Measurements from ENCODE around the gene MACROD2.

MACROD2 gene

DNA sequence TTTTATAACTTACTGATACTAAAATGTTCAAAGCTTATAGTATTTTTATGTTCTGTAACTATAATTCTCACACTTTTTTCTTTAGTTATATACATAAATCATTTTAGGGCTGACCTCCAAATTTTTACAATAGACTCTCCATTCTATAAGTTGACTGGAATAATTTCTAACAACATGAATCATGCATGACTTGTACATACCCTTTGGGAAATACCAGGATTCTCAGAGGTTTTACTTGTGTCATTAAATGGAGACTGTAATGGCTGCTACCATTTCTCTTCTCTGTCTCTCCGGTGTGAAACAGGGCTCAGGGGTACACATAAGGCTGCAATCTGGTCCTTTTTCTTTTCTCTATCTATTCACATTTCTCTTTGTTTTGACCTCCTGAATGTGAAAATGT, 564.3 kb downstream of the MACROD2 start:
- POLR2A ChIA-PET = no interaction called here
- CTCF ChIA-PET = interaction anchor here (0.7 kb wide), 1 partner anchor 698 kb away, joined by 3 read pairs; no protein-coding TSS in a partner anchor
- no peaks in the 10 kb centered on the region for H3K36me3 ChIP-seq (ENCODE audit: control insufficient read depth in 2 of 2, insufficient read depth in 1 of 2, low read length in 2 of 2)
- no peak overlapping the region for H3K4me3 ChIP-seq (ENCODE audit: low read depth, low read length)
- TF ChIP-seq KLF7 (tag by site-specific recombination; IDR thresholded peaks at IDR 0.05; ENCODE audit: borderline replicate concordance) (no peak), ZBTB7A (tag by site-specific recombination; IDR thresholded peaks at IDR 0.05; ENCODE audit: low read depth) (no peak), HOXA7 (CRISPR knock-in tag; IDR thresholded peaks at IDR 0.05; ENCODE audit: borderline replicate concordance) (no peak), ZNF600 (tag by site-specific recombination; IDR thresholded peaks at IDR 0.05) (no peak), ZNF76 (tag by site-specific recombination; IDR thresholded peaks at IDR 0.05; ENCODE audit: borderline replicate concordance, low read depth) (no peak), ZNF302 (tag by site-specific recombination; IDR thresholded peaks at IDR 0.05; ENCODE audit: low read depth) (no peak), ZNF658 (tag by site-specific recombination; IDR thresholded peaks at IDR 0.05) (no peak), ZIC2 (tag by site-specific recombination; IDR thresholded peaks at IDR 0.05) (no peak), OSR2 (tag by site-specific recombination; IDR thresholded peaks at IDR 0.05) (no peak), ZNF660 (tag by site-specific recombination; IDR thresholded peaks at IDR 0.05) (no peak), ZNF571 (tag by site-specific recombination; IDR thresholded peaks at IDR 0.05) (no peak)
- TF ChIP-seq, protein P1, sequence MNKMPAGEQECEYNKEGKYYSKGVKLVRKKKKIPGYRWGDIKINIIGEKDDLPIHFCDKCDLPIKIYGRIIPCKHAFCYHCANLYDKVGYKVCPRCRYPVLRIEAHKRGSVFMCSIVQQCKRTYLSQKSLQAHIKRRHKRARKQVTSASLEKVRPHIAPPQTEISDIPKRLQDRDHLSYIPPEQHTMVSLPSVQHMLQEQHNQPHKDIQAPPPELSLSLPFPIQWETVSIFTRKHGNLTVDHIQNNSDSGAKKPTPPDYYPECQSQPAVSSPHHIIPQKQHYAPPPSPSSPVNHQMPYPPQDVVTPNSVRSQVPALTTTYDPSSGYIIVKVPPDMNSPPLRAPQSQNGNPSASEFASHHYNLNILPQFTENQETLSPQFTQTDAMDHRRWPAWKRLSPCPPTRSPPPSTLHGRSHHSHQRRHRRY (tag by site-specific recombination; IDR thresholded peaks at IDR 0.05) = no peak
- H3K4me1 ChIP-seq (ENCODE audit: control insufficient read depth, insufficient read depth, low read length) = no peaks in the 10 kb centered on the region
- H3K27ac ChIP-seq (ENCODE audit: extremely low read depth, low read depth, low read length) = no peak overlapping the region
- H3K9me3 ChIP-seq (ENCODE audit: control insufficient read depth, insufficient read depth, low read depth, low read length) = no peaks in the 10 kb centered on the region

DNA sequence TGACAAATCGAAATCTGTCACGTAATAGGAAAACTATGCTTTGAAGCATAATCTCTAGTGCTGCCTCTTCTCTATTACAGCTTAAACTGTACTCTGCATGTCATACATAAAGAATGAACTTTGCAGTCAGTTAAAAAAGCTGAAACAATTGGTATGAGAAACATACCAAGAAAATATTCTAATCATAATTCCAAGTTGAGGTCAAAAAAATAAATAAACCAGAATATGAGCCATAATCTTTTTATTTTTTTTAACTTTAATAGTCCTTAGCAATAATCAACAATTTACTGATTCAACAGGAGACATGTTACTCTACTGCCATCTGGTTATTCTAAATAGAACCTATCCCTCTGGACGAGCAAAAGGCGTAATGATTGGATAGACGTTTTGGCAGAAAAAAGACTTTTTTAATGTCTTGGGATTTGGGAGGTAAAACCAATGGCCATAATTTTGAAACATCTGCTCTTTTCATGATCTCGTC, 566.5 kb downstream of the MACROD2 start:
- ChIA-PET POLR2A (no interaction called here), CTCF (interaction anchor here (0.7 kb wide), 1 partner anchor 41 kb away, joined by 3 read pairs; no protein-coding TSS in a partner anchor)
- H3K4me1 ChIP-seq (ENCODE audit: control insufficient read depth, insufficient read depth, low read length) = no peaks in the 10 kb centered on the region
- H3K9me3 ChIP-seq (ENCODE audit: control insufficient read depth, insufficient read depth, low read depth, low read length) = no peaks in the 10 kb centered on the region
- no peaks in the 10 kb centered on the region for H3K36me3 ChIP-seq (ENCODE audit: control insufficient read depth in 2 of 2, insufficient read depth in 1 of 2, low read length in 2 of 2)
- TF ChIP-seq ZNF311 (tag by site-specific recombination; IDR thresholded peaks at IDR 0.05; ENCODE audit: borderline replicate concordance) = no peak
- TF ChIP-seq SP3 (tag by site-specific recombination; IDR thresholded peaks at IDR 0.05) = no peak
- TF ChIP-seq SCRT2 (tag by site-specific recombination; IDR thresholded peaks at IDR 0.05) = no peak
- no peak for TF ChIP-seq ZNF169 (tag by site-specific recombination; IDR thresholded peaks at IDR 0.05)
- no peak for TF ChIP-seq ZNF555 (tag by site-specific recombination; conservative IDR thresholded peaks at IDR 0.05)
- TF ChIP-seq, protein P2, sequence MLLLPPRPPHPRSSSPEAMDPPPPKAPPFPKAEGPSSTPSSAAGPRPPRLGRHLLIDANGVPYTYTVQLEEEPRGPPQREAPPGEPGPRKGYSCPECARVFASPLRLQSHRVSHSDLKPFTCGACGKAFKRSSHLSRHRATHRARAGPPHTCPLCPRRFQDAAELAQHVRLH (tag by site-specific recombination; IDR thresholded peaks at IDR 0.05) = no peak
- TF ChIP-seq ZNF23 (tag by site-specific recombination; IDR thresholded peaks at IDR 0.05; ENCODE audit: borderline replicate concordance) = no peak
- TF ChIP-seq GLI2 (tag by site-specific recombination; IDR thresholded peaks at IDR 0.05; ENCODE audit: borderline replicate concordance, low read depth) = no peak
- TF ChIP-seq, protein P3, sequence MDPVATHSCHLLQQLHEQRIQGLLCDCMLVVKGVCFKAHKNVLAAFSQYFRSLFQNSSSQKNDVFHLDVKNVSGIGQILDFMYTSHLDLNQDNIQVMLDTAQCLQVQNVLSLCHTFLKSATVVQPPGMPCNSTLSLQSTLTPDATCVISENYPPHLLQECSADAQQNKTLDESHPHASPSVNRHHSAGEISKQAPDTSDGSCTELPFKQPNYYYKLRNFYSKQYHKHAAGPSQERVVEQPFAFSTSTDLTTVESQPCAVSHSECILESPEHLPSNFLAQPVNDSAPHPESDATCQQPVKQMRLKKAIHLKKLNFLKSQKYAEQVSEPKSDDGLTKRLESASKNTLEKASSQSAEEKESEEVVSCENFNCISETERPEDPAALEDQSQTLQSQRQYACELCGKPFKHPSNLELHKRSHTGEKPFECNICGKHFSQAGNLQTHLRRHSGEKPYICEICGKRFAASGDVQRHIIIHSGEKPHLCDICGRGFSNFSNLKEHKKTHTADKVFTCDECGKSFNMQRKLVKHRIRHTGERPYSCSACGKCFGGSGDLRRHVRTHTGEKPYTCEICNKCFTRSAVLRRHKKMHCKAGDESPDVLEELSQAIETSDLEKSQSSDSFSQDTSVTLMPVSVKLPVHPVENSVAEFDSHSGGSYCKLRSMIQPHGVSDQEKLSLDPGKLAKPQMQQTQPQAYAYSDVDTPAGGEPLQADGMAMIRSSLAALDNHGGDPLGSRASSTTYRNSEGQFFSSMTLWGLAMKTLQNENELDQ (tag by site-specific recombination; IDR thresholded peaks at IDR 0.05; ENCODE audit: low read depth) = no peak
- H3K4me3 ChIP-seq (ENCODE audit: low read depth, low read length) = no peak overlapping the region
- no peak overlapping the region for H3K27ac ChIP-seq (ENCODE audit: extremely low read depth, low read depth, low read length)
